IPS-20b (cell line): ENCODE measurements around the gene TMEM235.
A peak's percentile ranks its signal among the peaks of the same experiment; 100 is the strongest.

ENCODE experiments used
- H3K27ac ChIP-seq: one replicate; pipeline ENCODE4 v1.5.1; 2013; ENCODE audit warnings: low read length
- H3K27me3 ChIP-seq: 2 replicates; pipeline ENCODE4 v1.6.1; 2013; ENCODE audit warnings: mild to moderate bottlenecking, low read length, inconsistent platforms; ENCODE audit not compliant: insufficient read depth
- H3K36me3 ChIP-seq: 2 replicates; pipeline ENCODE4 v1.6.1; 2013; ENCODE audit warnings: low read depth, mild to moderate bottlenecking, inconsistent platforms, low read length, moderate library complexity; ENCODE audit not compliant: insufficient read depth
- H3K4me1 ChIP-seq: 2 replicates; pipeline ENCODE4 v1.6.1; 2013; ENCODE audit warnings: mild to moderate bottlenecking, control low read depth, inconsistent platforms, low read length, moderate library complexity; ENCODE audit not compliant: insufficient read depth
- H3K4me3 ChIP-seq: 2 replicates; pipeline ENCODE4 v1.5.1; 2013; ENCODE audit warnings: mild to moderate bottlenecking, low read length, inconsistent platforms
- H3K9ac ChIP-seq: 2 replicates; pipeline ENCODE4 v1.6.1; 2013; ENCODE audit warnings: low read depth, mild to moderate bottlenecking, inconsistent platforms, low read length, moderate library complexity
- H3K9me3 ChIP-seq: 2 replicates; pipeline ENCODE4 v1.6.1; 2013; ENCODE audit warnings: mild to moderate bottlenecking, low read depth, low read length, inconsistent platforms; ENCODE audit not compliant: insufficient read depth

The TMEM235 gene

DNA sequence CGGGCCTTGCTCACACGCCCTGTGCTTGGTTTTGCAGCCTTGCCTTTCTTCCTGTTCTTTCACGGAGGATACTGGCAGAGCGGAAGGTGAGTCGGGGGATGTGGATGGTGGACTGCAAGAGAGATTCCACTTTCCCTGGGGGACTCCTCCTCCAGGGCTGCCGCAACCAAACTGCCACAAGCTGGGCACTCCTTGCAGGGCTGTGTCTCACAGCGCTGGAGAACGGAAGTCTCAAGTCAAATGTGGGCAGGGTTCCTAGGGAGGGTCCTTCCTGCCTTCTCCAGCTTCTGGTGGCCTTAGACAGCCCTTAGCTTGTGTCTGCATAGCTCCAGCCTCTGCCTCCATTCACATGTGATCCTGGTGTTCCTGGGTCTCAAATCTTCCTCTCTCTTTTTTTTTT lies 28.8 kb upstream of the TMEM235 start:
- no peak overlapping the region for H3K9ac ChIP-seq
- H3K4me3 ChIP-seq = no peak overlapping the region
- no peaks in the 10 kb centered on the region for H3K9me3 ChIP-seq
- 0 out of 2 replicates have a peak, but pooled peaks cover 5% of the 10 kb centered on the region for H3K4me1 ChIP-seq
- no peaks in the 10 kb centered on the region for H3K27me3 ChIP-seq
- H3K36me3 ChIP-seq = peaks cover 22% of the 10 kb centered on the region
- no peak overlapping the region for H3K27ac ChIP-seq

DNA sequence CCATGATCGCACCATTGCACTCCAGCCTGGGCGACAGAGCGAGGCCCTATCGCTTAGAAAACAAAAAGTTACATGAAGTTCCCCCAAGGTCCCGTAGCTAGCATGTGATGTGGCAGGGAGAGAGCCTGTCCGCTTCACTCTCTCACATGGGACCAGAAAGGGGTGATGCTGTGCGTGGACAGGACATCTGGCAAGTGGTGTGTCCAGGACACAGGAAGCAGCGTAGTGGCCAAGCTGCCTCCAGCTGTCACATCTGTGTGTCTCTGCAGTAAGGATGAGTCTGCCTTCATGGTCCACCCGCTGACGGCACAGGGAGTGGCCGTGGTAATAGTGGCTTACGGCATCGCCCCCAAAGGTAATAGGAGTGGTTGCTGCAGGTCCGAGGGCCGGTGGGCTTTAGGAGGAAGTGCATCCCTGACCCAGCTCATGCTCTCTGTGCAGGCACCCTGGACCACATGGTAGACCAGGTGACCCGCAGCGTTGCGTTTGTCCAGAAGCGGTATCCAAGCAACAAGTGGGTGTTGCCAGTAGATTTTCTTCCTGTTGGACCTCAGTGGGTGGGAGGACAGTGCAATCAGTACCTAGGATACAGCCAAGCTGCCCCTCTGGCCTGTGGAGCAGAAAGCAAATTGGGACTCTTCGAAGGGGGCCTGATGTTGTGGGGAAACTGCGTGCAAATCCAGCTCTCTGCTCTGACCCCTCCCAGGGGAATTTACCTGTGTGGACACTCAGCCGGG lies 26.9 kb upstream of the TMEM235 start:
- Histone ChIP-seq H3K9me3 (no peaks in the 10 kb centered on the region), H3K9ac (no peak overlapping the region), H3K27me3 (no peaks in the 10 kb centered on the region), H3K4me3 (no peak overlapping the region), H3K4me1 (no peaks in the 10 kb centered on the region), H3K27ac (no peak overlapping the region), H3K36me3 (peaks cover 17% of the 10 kb centered on the region; the same call in 1 of the 2 replicates)

DNA sequence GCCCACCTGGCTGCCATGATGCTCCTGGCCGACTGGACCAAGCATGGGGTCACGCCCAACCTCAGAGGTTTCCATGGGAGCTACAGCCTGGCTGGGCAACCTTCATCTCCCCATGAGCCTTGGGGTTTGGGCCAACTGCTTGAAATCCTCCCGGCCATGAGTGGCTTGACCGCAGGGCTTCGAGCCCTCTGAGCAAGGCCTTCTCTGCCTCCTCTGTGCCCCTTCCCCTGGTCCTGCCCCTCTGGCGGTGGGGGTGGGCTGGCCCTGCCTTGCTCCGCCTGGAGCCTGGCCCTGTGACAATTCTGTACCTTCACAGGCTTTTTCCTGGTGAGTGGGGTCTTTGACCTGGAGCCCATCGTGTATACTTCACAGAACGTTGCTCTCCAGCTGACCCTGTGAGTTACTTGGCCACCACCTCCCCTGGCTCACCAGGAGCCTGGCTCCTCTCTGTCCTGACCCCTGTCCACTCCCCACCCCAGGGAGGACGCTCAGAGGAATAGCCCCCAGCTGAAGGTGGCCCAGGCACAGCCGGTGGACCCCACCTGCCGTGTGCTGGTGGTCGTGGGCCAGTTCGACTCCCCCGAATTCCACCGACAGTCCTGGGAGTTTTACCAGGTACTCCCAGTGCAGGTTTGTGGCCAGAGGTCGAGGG lies 26.2 kb upstream of the TMEM235 start:
- Histone ChIP-seq H3K9ac (no peak overlapping the region), H3K9me3 (no peaks in the 10 kb centered on the region), H3K4me3 (no peak overlapping the region), H3K4me1 (no peaks in the 10 kb centered on the region), H3K27ac (no peak overlapping the region), H3K36me3 (peaks cover 17% of the 10 kb centered on the region; the same call in 1 of the 2 replicates), H3K27me3 (no peaks in the 10 kb centered on the region)

DNA sequence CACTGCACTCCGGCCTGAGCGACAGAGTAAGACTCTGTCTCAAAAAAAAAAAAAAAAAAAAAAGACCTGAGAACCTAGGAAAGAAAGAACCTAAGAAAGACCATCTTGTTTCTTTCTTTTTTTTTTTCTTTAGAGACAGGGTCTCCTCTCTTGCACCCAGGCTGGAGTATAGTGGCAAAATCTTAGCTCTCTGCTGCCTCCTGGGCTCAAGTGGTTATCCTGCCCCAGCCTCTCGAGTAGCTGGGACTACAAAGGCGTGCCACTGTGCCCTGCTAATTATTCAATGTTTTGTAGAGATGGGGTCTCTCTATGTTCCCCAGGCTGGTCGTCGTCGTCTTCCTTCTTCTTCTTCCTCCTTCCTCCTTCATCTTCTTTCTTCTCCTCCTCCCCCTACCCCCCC lies 25.1 kb upstream of the TMEM235 start:
- Histone ChIP-seq H3K9me3 (no peaks in the 10 kb centered on the region), H3K27me3 (no peaks in the 10 kb centered on the region), H3K27ac (no peak overlapping the region), H3K4me3 (no peak overlapping the region), H3K36me3 (peaks cover 17% of the 10 kb centered on the region; the same call in 1 of the 2 replicates), H3K9ac (no peak overlapping the region), H3K4me1 (no peaks in the 10 kb centered on the region)

DNA sequence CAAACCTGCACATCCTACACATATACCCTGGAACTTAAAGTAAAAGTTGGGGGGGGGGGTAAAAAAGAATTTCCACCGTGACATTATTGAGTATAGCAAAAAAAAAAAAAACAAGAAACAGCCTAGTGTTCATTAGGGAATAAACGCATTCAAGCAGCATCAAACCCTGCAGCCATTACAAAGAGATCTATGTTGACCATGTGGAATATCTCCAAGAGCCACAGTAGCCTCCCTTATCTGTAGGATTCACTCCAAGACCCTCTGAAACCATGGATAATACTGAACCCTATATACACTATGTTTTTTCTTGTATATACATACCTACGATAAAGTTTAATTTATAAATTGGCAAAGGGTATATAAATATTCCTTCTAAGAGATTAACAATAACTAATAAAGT lies 22.9 kb upstream of the TMEM235 start:
- H3K9me3 ChIP-seq = no peaks in the 10 kb centered on the region
- H3K9ac ChIP-seq = no peak overlapping the region
- no peaks in the 10 kb centered on the region for H3K27me3 ChIP-seq
- H3K36me3 ChIP-seq = peaks cover 14% of the 10 kb centered on the region; the same call in 1 of the 2 replicates
- H3K4me1 ChIP-seq = no peaks in the 10 kb centered on the region
- H3K27ac ChIP-seq = no peak overlapping the region
- no peak overlapping the region for H3K4me3 ChIP-seq

DNA sequence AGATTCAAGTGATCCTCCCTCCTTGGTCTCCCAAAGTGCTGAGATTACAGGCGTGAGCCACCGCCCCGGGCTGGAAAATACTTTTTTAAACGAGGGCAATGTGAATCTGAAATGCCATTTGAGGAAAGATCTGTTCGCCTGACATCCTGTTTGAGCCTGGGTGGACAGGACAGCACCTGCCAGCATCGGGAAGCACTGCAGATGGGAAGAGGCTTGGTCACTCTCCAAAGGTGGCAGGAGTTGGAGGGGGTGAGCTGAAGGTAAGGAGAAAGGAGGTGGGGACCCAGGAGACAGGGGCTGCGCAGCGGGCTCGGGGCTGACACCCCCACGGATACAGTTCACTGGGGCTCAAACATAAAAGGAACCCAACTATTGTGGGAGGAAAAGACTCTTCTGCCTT lies 21.3 kb upstream of the TMEM235 start:
- H3K4me3 ChIP-seq = no peak overlapping the region
- H3K9me3 ChIP-seq = no peaks in the 10 kb centered on the region
- no peak overlapping the region for H3K9ac ChIP-seq
- no peaks in the 10 kb centered on the region for H3K27me3 ChIP-seq
- 0 out of 2 replicates have a peak, but pooled peaks cover 2% of the 10 kb centered on the region for H3K36me3 ChIP-seq
- H3K4me1 ChIP-seq = no peaks in the 10 kb centered on the region; the same call in 1 of the 2 replicates
- no peak overlapping the region for H3K27ac ChIP-seq

DNA sequence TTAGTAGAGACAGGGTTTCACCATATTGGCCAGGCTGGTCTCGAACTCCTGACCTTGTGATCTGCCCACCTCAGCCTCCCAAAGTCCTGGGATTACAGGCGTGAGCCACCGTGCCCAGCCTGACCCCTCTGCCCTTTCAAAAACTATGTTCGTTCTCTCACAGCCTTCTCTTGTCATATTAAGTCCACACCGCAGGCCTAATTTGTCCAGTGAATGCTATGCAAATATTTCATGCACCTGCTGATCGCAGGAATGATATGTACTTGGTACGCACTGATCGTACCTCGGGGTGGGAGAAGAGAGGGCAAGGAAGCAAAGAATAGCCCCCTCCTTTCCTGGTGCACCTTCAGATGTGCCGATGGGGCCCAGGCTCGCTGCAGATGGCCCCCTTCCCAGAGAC lies 20.4 kb upstream of the TMEM235 start:
- Histone ChIP-seq H3K9ac (no peak overlapping the region), H3K27me3 (no peaks in the 10 kb centered on the region), H3K4me1 (peaks cover 4% of the 10 kb centered on the region; the same call in 1 of the 2 replicates), H3K9me3 (no peaks in the 10 kb centered on the region), H3K27ac (no peak overlapping the region), H3K36me3 (peaks cover 4% of the 10 kb centered on the region; the same call in 1 of the 2 replicates), H3K4me3 (no peak overlapping the region)

DNA sequence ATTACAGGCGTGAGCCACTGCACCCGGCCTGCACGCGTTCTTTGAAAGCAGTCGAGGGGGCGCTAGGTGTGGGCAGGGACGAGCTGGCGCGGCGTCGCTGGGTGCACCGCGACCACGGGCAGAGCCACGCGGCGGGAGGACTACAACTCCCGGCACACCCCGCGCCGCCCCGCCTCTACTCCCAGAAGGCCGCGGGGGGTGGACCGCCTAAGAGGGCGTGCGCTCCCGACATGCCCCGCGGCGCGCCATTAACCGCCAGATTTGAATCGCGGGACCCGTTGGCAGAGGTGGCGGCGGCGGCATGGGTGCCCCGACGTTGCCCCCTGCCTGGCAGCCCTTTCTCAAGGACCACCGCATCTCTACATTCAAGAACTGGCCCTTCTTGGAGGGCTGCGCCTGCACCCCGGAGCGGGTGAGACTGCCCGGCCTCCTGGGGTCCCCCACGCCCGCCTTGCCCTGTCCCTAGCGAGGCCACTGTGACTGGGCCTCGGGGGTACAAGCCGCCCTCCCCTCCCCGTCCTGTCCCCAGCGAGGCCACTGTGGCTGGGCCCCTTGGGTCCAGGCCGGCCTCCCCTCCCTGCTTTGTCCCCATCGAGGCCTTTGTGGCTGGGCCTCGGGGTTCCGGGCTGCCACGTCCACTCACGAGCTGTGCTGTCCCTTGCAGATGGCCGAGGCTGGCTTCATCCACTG lies 17.3 kb upstream of the TMEM235 start, which contains the start of gene BIRC5:
Gene BIRC5 (plus strand): TSS at position 238 of the 690 bp plus-strand sequence. CDS start 64 bp downstream, at position 302.
- Histone ChIP-seq H3K9ac (peak within 1 kb of the TSS; percentile 85), H3K27ac (peak within 1 kb of the TSS; percentile 18), H3K36me3 (peaks cover 22% of the 10 kb centered on the region), H3K4me3 (peak within 1 kb of the TSS; percentile 92), H3K4me1 (peaks cover 4% of the 10 kb centered on the region; the same call in 1 of the 2 replicates), H3K9me3 (no peaks in the 10 kb centered on the region), H3K27me3 (no peaks in the 10 kb centered on the region)

DNA sequence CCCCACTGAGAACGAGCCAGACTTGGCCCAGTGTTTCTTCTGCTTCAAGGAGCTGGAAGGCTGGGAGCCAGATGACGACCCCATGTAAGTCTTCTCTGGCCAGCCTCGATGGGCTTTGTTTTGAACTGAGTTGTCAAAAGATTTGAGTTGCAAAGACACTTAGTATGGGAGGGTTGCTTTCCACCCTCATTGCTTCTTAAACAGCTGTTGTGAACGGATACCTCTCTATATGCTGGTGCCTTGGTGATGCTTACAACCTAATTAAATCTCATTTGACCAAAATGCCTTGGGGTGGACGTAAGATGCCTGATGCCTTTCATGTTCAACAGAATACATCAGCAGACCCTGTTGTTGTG lies 16.7 kb upstream of the TMEM235 start:
- Histone ChIP-seq H3K4me3 (peak overlapping the region; percentile 92), H3K27me3 (no peaks in the 10 kb centered on the region), H3K9me3 (no peaks in the 10 kb centered on the region), H3K9ac (peak overlapping the region; percentile 85), H3K36me3 (peaks cover 28% of the 10 kb centered on the region), H3K4me1 (peaks cover 8% of the 10 kb centered on the region; the same call in 1 of the 2 replicates), H3K27ac (peak overlapping the region; percentile 18)

DNA sequence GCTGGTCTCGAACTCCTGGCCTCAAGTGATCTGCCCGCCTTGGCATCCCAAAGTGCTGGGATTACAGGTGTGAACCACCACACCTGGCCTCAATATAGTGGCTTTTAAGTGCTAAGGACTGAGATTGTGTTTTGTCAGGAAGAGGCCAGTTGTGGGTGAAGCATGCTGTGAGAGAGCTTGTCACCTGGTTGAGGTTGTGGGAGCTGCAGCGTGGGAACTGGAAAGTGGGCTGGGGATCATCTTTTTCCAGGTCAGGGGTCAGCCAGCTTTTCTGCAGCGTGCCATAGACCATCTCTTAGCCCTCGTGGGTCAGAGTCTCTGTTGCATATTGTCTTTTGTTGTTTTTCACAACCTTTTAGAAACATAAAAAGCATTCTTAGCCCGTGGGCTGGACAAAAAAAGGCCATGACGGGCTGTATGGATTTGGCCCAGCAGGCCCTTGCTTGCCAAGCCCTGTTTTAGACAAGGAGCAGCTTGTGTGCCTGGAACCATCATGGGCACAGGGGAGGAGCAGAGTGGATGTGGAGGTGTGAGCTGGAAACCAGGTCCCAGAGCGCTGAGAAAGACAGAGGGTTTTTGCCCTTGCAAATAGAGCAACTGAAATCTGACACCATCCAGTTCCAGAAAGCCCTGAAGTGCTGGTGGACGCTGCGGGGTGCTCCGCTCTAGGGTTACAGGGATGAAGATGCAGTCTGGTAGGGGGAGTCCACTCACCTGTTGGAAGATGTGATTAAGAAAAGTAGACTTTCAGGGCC lies 11.9 kb upstream of the TMEM235 start:
- Histone ChIP-seq H3K36me3 (peaks cover 70% of the 10 kb centered on the region), H3K27ac (no peak overlapping the region), H3K4me3 (peak overlapping the region; percentile 40; the same call in 1 of the 2 replicates), H3K9me3 (no peaks in the 10 kb centered on the region), H3K27me3 (no peaks in the 10 kb centered on the region), H3K4me1 (peaks cover 8% of the 10 kb centered on the region; the same call in 1 of the 2 replicates), H3K9ac (no peak overlapping the region)

DNA sequence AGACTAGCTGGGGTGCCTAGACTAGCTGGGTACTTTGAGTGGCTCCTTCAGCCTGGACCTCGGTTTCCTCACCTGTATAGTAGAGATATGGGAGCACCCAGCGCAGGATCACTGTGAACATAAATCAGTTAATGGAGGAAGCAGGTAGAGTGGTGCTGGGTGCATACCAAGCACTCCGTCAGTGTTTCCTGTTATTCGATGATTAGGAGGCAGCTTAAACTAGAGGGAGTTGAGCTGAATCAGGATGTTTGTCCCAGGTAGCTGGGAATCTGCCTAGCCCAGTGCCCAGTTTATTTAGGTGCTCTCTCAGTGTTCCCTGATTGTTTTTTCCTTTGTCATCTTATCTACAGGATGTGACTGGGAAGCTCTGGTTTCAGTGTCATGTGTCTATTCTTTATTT lies 8.4 kb upstream of the TMEM235 start:
- H3K36me3 ChIP-seq = peaks cover 61% of the 10 kb centered on the region
- no peak overlapping the region for H3K4me3 ChIP-seq
- no peak overlapping the region for H3K27ac ChIP-seq

More for the DNA sequence above, 8.4 kb upstream of the TMEM235 start:
- Histone ChIP-seq H3K27me3 (no peaks in the 10 kb centered on the region), H3K9ac (no peak overlapping the region), H3K9me3 (no peaks in the 10 kb centered on the region), H3K4me1 (peaks cover 4% of the 10 kb centered on the region; the same call in 1 of the 2 replicates)
